ENCODE results near the gene ALDOA.

Gene ALDOA

GRCh38 chr16:30070490-30070889, 4.9 kb downstream of the ALDOA start:
- no peak for DNase-seq

- DNase-seq, result peak; percentile 93
Observed at GRCh38 chr16:30075503-30076275, 10.1 kb downstream of the ALDOA start, which contains the start of gene PPP4C. Gene PPP4C, plus strand, starts transcription at chr16:30075994. Its CDS starts 384 bp downstream, at chr16:30076378.

GRCh38 chr16:30076276-30076791, 10.8 kb downstream of the ALDOA start:
- no peak for DNase-seq

GRCh38 chr16:30077656-30078055, 12.1 kb downstream of the ALDOA start:
- no peak for DNase-seq

DNA sequence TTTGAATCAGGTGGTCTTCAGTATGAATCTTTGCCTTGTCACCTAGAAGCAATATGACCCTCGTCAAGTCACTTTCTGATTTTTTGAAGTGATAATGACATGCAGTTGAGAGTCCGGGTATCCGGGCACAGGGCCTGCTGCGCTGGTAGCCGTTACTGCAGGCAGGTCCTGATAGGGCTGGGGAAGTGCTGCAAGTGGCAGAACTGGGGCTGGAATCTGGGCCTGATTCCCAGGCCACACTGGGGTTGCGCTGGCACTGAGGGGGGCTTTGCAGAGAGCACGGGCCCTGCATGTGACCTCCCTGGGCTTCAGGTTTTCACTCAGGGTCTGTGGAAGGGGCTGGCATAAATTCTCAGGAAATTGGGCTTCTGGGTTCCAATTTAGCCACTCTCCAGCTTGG, 13.2 kb downstream of the ALDOA start:
- no peak for DNase-seq

- DNase-seq, result no peak
Observed at GRCh38 chr16:30079480-30079879, 13.9 kb downstream of the ALDOA start.

GRCh38 chr16:30082545-30083090, 17.1 kb downstream of the ALDOA start:
- no peak for DNase-seq

DNA sequence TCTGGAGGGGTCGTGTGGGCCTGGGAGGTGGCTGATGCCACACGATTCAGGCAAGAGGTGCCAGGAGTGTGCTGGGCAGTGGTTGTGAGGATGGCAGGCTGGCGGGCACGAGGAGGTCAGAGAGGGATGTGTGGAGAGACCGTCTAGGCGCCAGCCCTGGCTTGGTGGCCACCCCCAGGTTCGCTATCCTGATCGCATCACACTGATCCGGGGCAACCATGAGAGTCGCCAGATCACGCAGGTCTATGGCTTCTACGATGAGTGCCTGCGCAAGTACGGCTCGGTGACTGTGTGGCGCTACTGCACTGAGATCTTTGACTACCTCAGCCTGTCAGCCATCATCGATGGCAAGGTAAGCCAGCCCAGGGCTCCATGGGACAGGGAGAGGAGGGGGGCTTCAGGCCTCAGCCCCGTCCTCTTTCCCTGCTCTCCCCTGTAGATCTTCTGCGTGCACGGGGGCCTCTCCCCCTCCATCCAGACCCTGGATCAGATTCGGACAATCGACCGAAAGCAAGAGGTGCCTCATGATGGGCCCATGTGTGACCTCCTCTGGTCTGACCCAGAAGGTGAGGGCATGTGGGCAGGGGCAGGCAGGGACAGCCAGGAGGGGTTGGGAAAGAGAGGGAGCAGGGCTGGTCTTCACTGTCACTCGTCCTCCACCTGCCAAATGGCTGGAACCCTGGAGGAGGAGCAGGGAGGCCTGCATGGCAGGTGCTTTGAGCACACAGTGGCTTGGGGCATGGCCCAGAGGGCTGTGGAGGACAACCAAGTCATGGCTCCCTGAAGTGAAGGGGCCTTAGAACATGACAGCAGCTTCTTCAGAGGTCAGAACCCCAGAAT, 17.9 kb downstream of the ALDOA start:
- no peak for DNase-seq

GRCh38 chr16:30084096-30084815, 18.7 kb downstream of the ALDOA start:
- DNase-seq, result no peak

GRCh38 chr16:30084816-30085159, 19.2 kb downstream of the ALDOA start:
- DNase-seq, result no peak

GRCh38 chr16:30085247-30085646, 19.7 kb downstream of the ALDOA start:
- DNase-seq, result no peak

DNA sequence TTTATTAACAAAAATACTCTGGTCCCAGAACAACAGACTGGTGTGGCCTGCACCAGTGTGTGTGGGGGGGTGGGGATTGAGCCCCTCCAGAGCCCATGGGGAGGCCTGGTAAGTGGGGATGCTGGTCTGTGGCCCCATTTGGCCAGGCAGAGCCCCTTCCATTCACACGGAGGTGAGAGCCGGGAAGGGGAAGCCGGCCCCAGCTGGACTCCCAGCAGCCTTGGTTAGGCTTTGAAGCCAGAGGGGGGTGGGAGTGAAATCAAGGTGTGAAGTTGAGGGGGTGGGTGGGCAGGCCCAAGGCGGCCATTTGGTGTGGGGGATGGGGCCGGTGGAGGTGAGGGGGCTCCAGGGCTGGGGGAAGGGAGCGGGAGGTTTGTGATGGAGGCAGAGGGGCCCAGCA, 20.3 kb downstream of the ALDOA start:
- no peak for DNase-seq

- no peak for DNase-seq
Observed at GRCh38 chr16:30086291-30087140, 21.0 kb downstream of the ALDOA start.

- no peak for DNase-seq
Observed at GRCh38 chr16:30087181-30087898, 21.8 kb downstream of the ALDOA start.

- no peak for DNase-seq
Observed at GRCh38 chr16:30088237-30088831, 22.8 kb downstream of the ALDOA start.

GRCh38 chr16:30088832-30089624, 23.5 kb downstream of the ALDOA start:
- DNase-seq, result no peak

- DNase-seq, result no peak
Observed at GRCh38 chr16:30090610-30091331, 25.2 kb downstream of the ALDOA start.

- peak; percentile 93 for DNase-seq
Observed at GRCh38 chr16:30091474-30092372, 26.2 kb downstream of the ALDOA start, which contains the start of gene TBX6. Gene TBX6, minus strand, starts transcription at chr16:30091924. Its CDS starts 731 bp downstream, at chr16:30091193.
